Ovary (tissue), 9 donors: ENCODE measurements around the gene SLC23A2. TPM values are rescaled to one million over a fixed set of nuclear protein-coding genes. Genes with fewer than 3 reads are reported as not detected.

Experiments
- DNase-seq, 5 donors: peaks; one replicate each; pipeline ENCODE4 v3.0.0-alpha.2; 2019 to 2020
- H3K27ac ChIP-seq, 2 donors: fragments of 200-600 bp; one replicate each; pipeline versions ENCODE4 v1.5.1 to v1.8.0; 2019 to 2022
- H3K27me3 ChIP-seq: fragments of 200-600 bp; one replicate; pipeline ENCODE4 v1.8.0; 2022
- H3K36me3 ChIP-seq: fragments of 200-600 bp; sonication (generic); one replicate; pipeline ENCODE4 v1.5.1; 2019
- H3K4me1 ChIP-seq: one replicate; pipeline ENCODE4 v1.8.1; 2013; ENCODE audit warnings: mild to moderate bottlenecking, moderate library complexity; ENCODE audit not compliant: insufficient read depth
- H3K4me3 ChIP-seq: fragments of 200-600 bp; sonication (generic); one replicate; pipeline ENCODE4 v1.5.1; 2017
- H3K9me3 ChIP-seq, 2 donors: fragments of 200-600 bp in 1 of 2; sonication (generic) in 1 of 2; one replicate each; pipeline versions ENCODE4 v1.5.1 to v1.8.1; 2013 to 2019; ENCODE audit warnings: mild to moderate bottlenecking in 1 of 2, moderate library complexity in 1 of 2
- CTCF ChIP-seq, 3 donors: fragments of 450-650 bp in 2 of 3; fragments of 200-600 bp in 1 of 3; IDR thresholded peaks; one replicate each; pipeline versions ENCODE4 v1.5.1 to v1.8.0; 2016 to 2022; ENCODE audit warnings: antibody characterized with exemption in 3 of 3, mild to moderate bottlenecking in 1 of 3
- EP300 ChIP-seq: sonication (generic); formaldehyde crosslinking; IDR thresholded peaks from one replicate; pipeline ENCODE4 v1.6.1; 2017; ENCODE audit warnings: antibody characterized with exemption
- POLR2A ChIP-seq: fragments of 450-650 bp; IDR thresholded peaks from one replicate; pipeline ENCODE4 v1.6.1; 2017; ENCODE audit warnings: antibody characterized with exemption, mild to moderate bottlenecking, moderate library complexity
- WGBS, 3 donors: extraction: QIAGEN DNeasy Blood & Tissue Kit in 1 of 3; methylation state at CpG; one replicate each; pipeline versions ENCODE4 v1.1.5 to v1.1.7; 2013 to 2017; 5-methylcytosine and 5-hydroxymethylcytosine counted together
- intact Hi-C, 4 donors: fragments of 100-400 bp; cut with DNase I; formaldehyde crosslinking; loops; one replicate each; pipeline versions ENCODE4 v1.11.0 to v1.15.1; 2022 to 2023
- polyA plus RNA-seq, 2 donors: library from polyadenylated mRNA; stranded (reverse); fragments of 200-250 nt in 1 of 2; fragments of 350-450 nt in 1 of 2; fragmentation: Illumina TruSeq in 1 of 2; extraction: RNeasy Lipid Tissue Mini Kit (QIAGEN cat#74804) in 1 of 2; gene quantifications; one replicate each; pipeline ENCODE4 v1.2.3, GENCODE V29; 2013 to 2014
- total RNA-seq, 7 donors: library from RNA; depleted of rRNA in 2 of 7; stranded (reverse); fragments of >200 nt in 2 of 7; fragmentation: NEBNext Ultra II Directional in 3 of 7; extraction: Animal tissue kit (Norgen Biotek cat#: 25700) in 3 of 7; gene quantifications; one replicate each; pipeline versions ENCODE4 v1.1.0 to v1.2.4, GENCODE V29; 2016 to 2023
- donor health status: DM: no; HTN: no; CAD: no; lungs with moderate emphysema.
- donor health status: DM: no; HTN: no; CAD: no.
- donor health status: Bipolar disorder and iron deficiency.
- donor health status: DM: yes; HTN: yes; CAD: no.
- donor health status: DM: no; HTN: no; CAD: no.
- donor health status: DM: yes; HTN: yes; CAD: no.

Gene SLC23A2
- total and polyA plus RNA-seq, 9 donors, result 28.7 to 95.6 (median 61.0) TPM

- H3K4me3 ChIP-seq, result no peak overlapping the region
- H3K27me3 ChIP-seq, result no peaks in the 10 kb centered on the region
- DNase-seq, result no peak
- no peak overlapping the region for H3K27ac ChIP-seq
- intact Hi-C loops, result no loop called here
- H3K4me1 ChIP-seq, result no peaks in the 10 kb centered on the region
- TF ChIP-seq EP300, result no peak
- no peak for TF ChIP-seq POLR2A
- TF ChIP-seq CTCF (IDR thresholded peaks at IDR 0.05), result no peak
- no peaks in the 10 kb centered on the region for H3K9me3 ChIP-seq
- no peaks in the 10 kb centered on the region for H3K36me3 ChIP-seq
- 77 to 89% (median 83%) methylated on average over 4 of the region's 4 CpGs for WGBS, 3 donors
These were observed 137.0 kb downstream of the SLC23A2 start for GRCh38 chr20:4864311-4864752.

- H3K27me3 ChIP-seq, result no peaks in the 10 kb centered on the region
- H3K36me3 ChIP-seq, result no peaks in the 10 kb centered on the region
These were observed 138.6 kb downstream of the SLC23A2 start for GRCh38 chr20:4862661-4863060.

GRCh38 chr20:4861961-4862360 lies 139.3 kb downstream of the SLC23A2 start:
- no peaks in the 10 kb centered on the region for H3K36me3 ChIP-seq
- H3K4me3 ChIP-seq, result no peak overlapping the region
- no peak overlapping the region for H3K27ac ChIP-seq
- no peaks in the 10 kb centered on the region for H3K27me3 ChIP-seq
- no peak for DNase-seq
- 83 to 89% (median 88%) methylated on average over 11 of the region's 11 CpGs for WGBS, 3 donors
- intact Hi-C loops, result no loop called here
- no peak for TF ChIP-seq POLR2A
- no peak for TF ChIP-seq EP300
- no peak for TF ChIP-seq CTCF (IDR thresholded peaks at IDR 0.05)
- no peaks in the 10 kb centered on the region for H3K4me1 ChIP-seq
- H3K9me3 ChIP-seq, result no peaks in the 10 kb centered on the region

More at GRCh38 chr20:4862661-4863060, 138.6 kb downstream of the SLC23A2 start:
- Histone ChIP-seq H3K9me3 (no peaks in the 10 kb centered on the region), H3K27ac (no peak overlapping the region), H3K4me1 (no peaks in the 10 kb centered on the region), H3K4me3 (no peak overlapping the region)
- intact Hi-C loops, result no loop called here
- 94 to 96% (median 95%) methylated on average over 14 of the region's 14 CpGs for WGBS, 3 donors
- TF ChIP-seq CTCF (IDR thresholded peaks at IDR 0.05), result no peak
- no peak for TF ChIP-seq EP300
- TF ChIP-seq POLR2A, result no peak
- no peak for DNase-seq

GRCh38 chr20:4858000-4858399 lies 143.3 kb downstream of the SLC23A2 start:
- intact Hi-C loops, result no loop called here
- no peaks in the 10 kb centered on the region for H3K36me3 ChIP-seq
- H3K4me3 ChIP-seq, result no peak overlapping the region
- WGBS, 3 donors, result 93 to 96% (median 95%) methylated on average over 3 of the region's 3 CpGs
- H3K27ac ChIP-seq, result no peak overlapping the region
- no peaks in the 10 kb centered on the region for H3K27me3 ChIP-seq
- H3K9me3 ChIP-seq, result no peaks in the 10 kb centered on the region
- H3K4me1 ChIP-seq, result no peaks in the 10 kb centered on the region
- DNase-seq, result no peak
- TF ChIP-seq CTCF (IDR thresholded peaks at IDR 0.05), result no peak
- TF ChIP-seq EP300, result no peak
- TF ChIP-seq POLR2A, result no peak
